Stomach smooth muscle (tissue), 2 donors: ENCODE results near the gene GNA12.
A peak's percentile ranks its signal among the peaks of the same experiment; 100 is the strongest.

Source experiments
- H3K27ac ChIP-seq: one replicate; pipeline ENCODE4 v1.7.0; 2013; ENCODE audit warnings: mild to moderate bottlenecking, low read length, inconsistent platforms
- H3K27me3 ChIP-seq, 2 donors: one replicate each; pipeline ENCODE4 v1.7.0; 2013; ENCODE audit warnings: low read length in 2 of 2; ENCODE audit not compliant: insufficient read depth in 2 of 2, control insufficient read depth in 1 of 2
- H3K36me3 ChIP-seq, 2 donors: one replicate each; pipeline ENCODE4 v1.7.0; 2013; ENCODE audit warnings: low read length in 2 of 2; ENCODE audit not compliant: control insufficient read depth in 2 of 2, insufficient read depth in 2 of 2
- H3K4me1 ChIP-seq: one replicate; pipeline ENCODE4 v1.7.0; 2013; ENCODE audit warnings: low read length; ENCODE audit not compliant: control insufficient read depth, insufficient read depth
- H3K4me3 ChIP-seq, 2 donors: one replicate each; pipeline ENCODE4 v1.7.0; 2013; ENCODE audit warnings: low read length in 2 of 2
- H3K9ac ChIP-seq, 2 donors: one replicate each; pipeline ENCODE4 v1.7.0; 2013; ENCODE audit warnings: low read length in 2 of 2, mild to moderate bottlenecking in 1 of 2
- H3K9me3 ChIP-seq, 2 donors: one replicate each; pipeline ENCODE4 v1.7.0; 2013; ENCODE audit warnings: low read length in 2 of 2; ENCODE audit not compliant: control insufficient read depth in 2 of 2
- donor health status: healthy.
- donor health status: Pancreatic carcinoma.

GNA12 gene

GRCh38 chr7:2775376-2775775 lies 68.7 kb downstream of the GNA12 start:
- Histone ChIP-seq H3K9ac (peak overlapping the region; percentile 34 to 64), H3K27ac (peak overlapping the region; percentile 89), H3K36me3 (no peaks in the 10 kb centered on the region), H3K9me3 (no peaks in the 10 kb centered on the region), H3K27me3 (no peaks in the 10 kb centered on the region), H3K4me1 (peaks cover 12% of the 10 kb centered on the region), H3K4me3 (no peak overlapping the region)

DNA sequence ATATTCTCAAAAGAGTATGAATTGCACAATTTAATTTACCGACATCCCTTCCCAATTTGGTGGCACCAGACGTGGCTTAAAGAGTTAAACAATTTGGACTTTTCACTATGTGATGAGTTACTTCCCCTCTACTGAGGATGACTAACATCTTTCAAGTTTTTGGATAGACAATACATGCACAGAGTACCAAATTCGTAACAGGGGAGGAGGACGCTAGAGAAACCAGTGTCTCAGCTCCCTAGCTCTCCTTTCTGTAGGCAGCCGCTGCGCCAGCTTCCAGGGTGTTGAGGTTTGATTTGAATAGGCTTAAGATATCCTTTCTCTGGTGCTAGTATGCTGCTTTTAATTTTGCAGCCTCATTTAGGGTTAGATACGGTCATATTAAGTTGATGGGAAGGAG lies 69.2 kb downstream of the GNA12 start:
- Histone ChIP-seq H3K4me1 (peaks cover 12% of the 10 kb centered on the region), H3K4me3 (no peak overlapping the region), H3K27ac (peak overlapping the region; percentile 89), H3K9ac (peak overlapping the region; percentile 34 to 64), H3K36me3 (no peaks in the 10 kb centered on the region), H3K27me3 (no peaks in the 10 kb centered on the region), H3K9me3 (no peaks in the 10 kb centered on the region)

DNA sequence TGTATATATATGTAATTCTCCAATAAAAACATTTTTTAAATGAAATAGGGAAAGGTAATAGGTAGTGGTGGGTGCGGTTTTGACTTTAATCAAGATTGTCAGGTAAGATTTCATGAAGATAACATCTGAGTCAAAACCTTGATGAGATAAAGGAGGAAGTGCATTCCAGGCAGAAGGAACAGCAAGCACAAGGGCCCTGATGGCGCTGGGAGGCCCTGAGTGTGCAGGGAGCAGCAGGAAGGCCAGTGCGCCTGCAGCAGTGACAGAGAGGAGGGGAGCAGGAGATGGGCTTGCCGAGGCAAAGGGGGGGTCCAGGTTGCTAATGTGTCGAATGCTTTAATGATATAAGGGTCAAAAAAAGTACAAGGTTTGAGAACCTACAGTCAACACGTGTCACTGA lies 69.8 kb downstream of the GNA12 start:
- Histone ChIP-seq H3K9me3 (no peaks in the 10 kb centered on the region), H3K4me3 (no peak overlapping the region), H3K4me1 (peaks cover 12% of the 10 kb centered on the region), H3K36me3 (no peaks in the 10 kb centered on the region), H3K9ac (no peak overlapping the region), H3K27ac (peak overlapping the region; percentile 89), H3K27me3 (no peaks in the 10 kb centered on the region)

- no peak overlapping the region for H3K9ac ChIP-seq
- no peaks in the 10 kb centered on the region for H3K27me3 ChIP-seq
- H3K36me3 ChIP-seq = no peaks in the 10 kb centered on the region
- peaks cover 12% of the 10 kb centered on the region for H3K4me1 ChIP-seq
- H3K9me3 ChIP-seq = no peaks in the 10 kb centered on the region
- H3K4me3 ChIP-seq = no peak overlapping the region
- no peak overlapping the region for H3K27ac ChIP-seq
These were observed 70.5 kb downstream of the GNA12 start for GRCh38 chr7:2773608-2774007.

- Histone ChIP-seq H3K4me1 (peaks cover 12% of the 10 kb centered on the region), H3K9ac (no peak overlapping the region), H3K27ac (no peak overlapping the region), H3K4me3 (no peak overlapping the region), H3K27me3 (no peaks in the 10 kb centered on the region), H3K9me3 (no peaks in the 10 kb centered on the region), H3K36me3 (no peaks in the 10 kb centered on the region)
These were observed 72.8 kb downstream of the GNA12 start for GRCh38 chr7:2771274-2771731.

GRCh38 chr7:2764621-2765020 lies 79.5 kb downstream of the GNA12 start:
- no peaks in the 10 kb centered on the region for H3K27me3 ChIP-seq
- H3K36me3 ChIP-seq = no peaks in the 10 kb centered on the region
- H3K27ac ChIP-seq = no peak overlapping the region
- H3K4me3 ChIP-seq = no peak overlapping the region
- no peak overlapping the region for H3K9ac ChIP-seq
- H3K9me3 ChIP-seq = no peaks in the 10 kb centered on the region
- peaks cover 33% of the 10 kb centered on the region for H3K4me1 ChIP-seq

DNA sequence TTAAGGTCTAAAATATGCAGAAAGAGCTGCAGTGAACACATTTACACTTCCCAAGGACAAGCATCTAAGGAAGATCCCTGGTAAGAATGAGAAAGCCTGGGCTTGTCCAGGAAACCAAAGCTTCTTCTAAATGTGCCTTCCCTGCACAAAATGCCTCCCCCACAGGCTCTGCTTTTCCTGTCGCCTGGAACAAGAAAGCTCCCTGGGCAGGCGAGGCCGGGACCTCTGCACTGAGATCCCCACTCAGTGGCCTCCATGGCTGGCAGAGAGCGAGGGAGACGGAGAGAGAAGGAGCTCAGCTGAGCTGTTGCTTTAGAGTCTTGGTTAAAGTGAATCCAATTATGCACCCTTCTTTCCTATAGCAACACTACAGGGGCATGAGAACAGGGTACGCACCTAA lies 80.5 kb downstream of the GNA12 start:
- Histone ChIP-seq H3K9me3 (no peaks in the 10 kb centered on the region), H3K4me3 (no peak overlapping the region), H3K36me3 (no peaks in the 10 kb centered on the region), H3K9ac (peak overlapping the region; percentile 21 to 46), H3K27ac (peak overlapping the region; percentile 71), H3K27me3 (no peaks in the 10 kb centered on the region), H3K4me1 (peaks cover 39% of the 10 kb centered on the region)

DNA sequence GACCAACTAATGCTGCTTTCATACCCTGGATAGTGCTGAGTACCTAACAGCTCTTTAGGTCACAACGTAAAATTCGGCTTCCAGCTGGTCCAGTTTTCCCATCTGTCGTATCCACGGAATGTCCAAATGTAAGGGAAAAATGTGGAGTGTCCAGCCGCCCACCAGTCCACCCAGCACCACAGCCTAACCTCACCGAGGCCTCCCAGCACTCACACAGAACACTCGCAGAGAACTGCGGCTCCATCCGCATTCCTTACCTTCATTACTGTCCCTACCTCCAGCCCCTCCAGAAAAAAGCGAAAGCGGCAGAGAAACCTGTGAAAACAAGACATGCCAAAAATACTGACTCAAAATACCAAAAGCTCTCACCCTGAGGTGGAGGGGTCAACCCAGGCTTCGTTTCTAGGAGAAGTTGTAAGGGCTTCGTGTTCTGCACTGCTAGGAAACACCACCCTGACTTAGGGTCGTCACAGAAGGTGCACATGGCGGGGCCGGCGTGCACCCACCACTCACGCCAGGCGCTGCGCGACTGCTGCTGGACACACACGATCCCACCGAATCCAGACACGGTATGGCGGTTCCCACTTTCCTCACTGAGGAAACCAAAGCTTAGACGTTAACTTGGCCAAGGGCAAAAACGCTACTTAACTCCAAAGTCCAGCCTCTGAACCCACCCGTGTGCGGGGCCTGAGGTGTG lies 82.2 kb downstream of the GNA12 start:
- Histone ChIP-seq H3K9me3 (no peaks in the 10 kb centered on the region), H3K27ac (peak overlapping the region; percentile 71), H3K4me1 (peaks cover 53% of the 10 kb centered on the region), H3K36me3 (no peaks in the 10 kb centered on the region), H3K27me3 (no peaks in the 10 kb centered on the region), H3K9ac (no peak overlapping the region), H3K4me3 (no peak overlapping the region)

- Histone ChIP-seq H3K27ac (no peak overlapping the region), H3K4me1 (peaks cover 60% of the 10 kb centered on the region), H3K9me3 (no peaks in the 10 kb centered on the region), H3K36me3 (no peaks in the 10 kb centered on the region), H3K9ac (peak overlapping the region in 1 of 2 donors; percentile 13), H3K27me3 (no peaks in the 10 kb centered on the region), H3K4me3 (peak overlapping the region in 1 of 2 donors; percentile 47)
These were observed 82.9 kb downstream of the GNA12 start for GRCh38 chr7:2761131-2761624.

GRCh38 chr7:2760098-2760889 lies 83.8 kb downstream of the GNA12 start:
- Histone ChIP-seq H3K27ac (peak overlapping the region; percentile 55), H3K27me3 (no peaks in the 10 kb centered on the region), H3K9me3 (no peaks in the 10 kb centered on the region), H3K9ac (peak overlapping the region; percentile 5 to 21), H3K4me1 (peaks cover 60% of the 10 kb centered on the region), H3K36me3 (no peaks in the 10 kb centered on the region), H3K4me3 (peak overlapping the region; percentile 34 to 47)

DNA sequence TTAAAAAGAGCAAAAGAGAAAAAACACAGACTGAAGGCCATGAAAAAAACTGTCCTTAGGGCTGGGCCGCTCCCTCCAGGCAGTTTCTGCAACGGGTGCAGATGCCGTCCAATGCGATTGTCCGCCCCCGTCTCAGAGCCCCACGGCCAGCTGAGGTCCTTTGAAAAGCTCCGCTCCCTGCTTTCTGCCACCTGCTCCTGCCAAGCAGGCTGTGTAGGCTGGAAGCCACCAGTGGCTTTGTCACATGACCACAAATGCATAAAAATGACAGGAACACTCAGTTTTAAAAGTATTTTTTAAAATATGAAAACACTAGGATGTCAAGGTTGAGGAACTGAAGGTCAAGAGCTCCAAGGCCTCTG lies 84.4 kb downstream of the GNA12 start:
- peaks cover 60% of the 10 kb centered on the region for H3K4me1 ChIP-seq
- no peak overlapping the region for H3K4me3 ChIP-seq
- no peaks in the 10 kb centered on the region for H3K9me3 ChIP-seq
- H3K27ac ChIP-seq = peak overlapping the region; percentile 55
- no peak overlapping the region for H3K9ac ChIP-seq
- H3K27me3 ChIP-seq = no peaks in the 10 kb centered on the region
- no peaks in the 10 kb centered on the region for H3K36me3 ChIP-seq
